ENCODE results near the gene AEBP1.

Gene AEBP1

DNA sequence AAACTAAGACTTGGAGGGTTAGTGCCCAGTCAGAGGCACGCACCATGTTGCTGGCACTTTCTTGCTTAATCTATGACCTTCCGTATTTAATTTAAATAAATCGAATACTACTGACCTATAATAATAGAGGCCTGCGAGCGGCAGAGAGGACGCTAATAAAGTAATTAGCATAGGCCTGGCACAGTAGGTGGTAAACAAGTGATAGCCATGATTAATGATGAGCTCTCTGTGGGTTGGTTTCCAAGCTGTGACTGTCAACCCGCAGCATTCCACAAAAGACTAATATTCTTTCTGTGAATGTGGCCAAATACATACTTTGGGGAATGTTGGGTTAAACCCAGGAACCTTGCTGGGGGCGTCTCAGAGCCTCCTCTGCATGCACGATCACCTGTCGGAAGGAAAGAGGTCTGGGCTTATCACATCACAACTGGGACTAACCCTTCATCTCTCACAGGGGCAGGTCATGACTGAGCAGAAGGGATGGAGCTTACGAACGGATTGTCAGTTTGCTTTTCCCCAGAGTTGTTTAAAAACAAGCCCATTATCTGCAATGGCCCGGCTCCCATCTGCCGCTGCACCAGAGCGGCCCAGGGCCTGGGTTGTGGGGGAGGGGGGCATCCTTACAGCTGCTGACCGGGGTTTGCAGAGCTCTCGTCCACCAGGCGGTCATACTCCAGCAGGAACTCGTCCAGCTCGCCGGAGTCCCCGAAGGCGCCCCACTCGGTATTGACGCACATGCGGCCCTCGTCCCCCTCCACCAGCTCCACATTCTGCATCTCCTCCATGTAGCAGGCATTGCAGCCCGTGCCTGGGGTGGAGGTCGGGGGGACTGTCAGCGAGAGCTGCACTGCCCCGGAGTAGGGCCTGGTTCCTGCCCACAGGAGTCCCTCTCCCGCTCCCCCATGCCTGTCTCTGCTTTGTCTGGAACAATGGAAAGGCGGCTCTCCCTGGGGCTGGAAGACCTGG is 43.2 kb downstream of the AEBP1 start:
- Mint-ChIP-seq H3K9me3 (no peaks in the 10 kb centered on the region), H3K36me3 (ENCODE audit: low read depth) (no peaks in the 10 kb centered on the region)

GRCh38 chr7:44148166-44148565 is 44.0 kb downstream of the AEBP1 start:
- no peak overlapping the region for H3K4me3 Mint-ChIP-seq
- H3K27me3 Mint-ChIP-seq (ENCODE audit: low read depth) = peaks cover 48% of the 10 kb centered on the region
- peak overlapping the region in 2 of 3 experiments; percentile 88 to 92 for H3K27ac Mint-ChIP-seq
- H3K4me1 Mint-ChIP-seq = peaks cover 58% of the 10 kb centered on the region
- no peaks in the 10 kb centered on the region for H3K9me3 Mint-ChIP-seq
- no peaks in the 10 kb centered on the region for H3K36me3 Mint-ChIP-seq (ENCODE audit: low read depth)
- TF ChIP-seq, protein P1, sequence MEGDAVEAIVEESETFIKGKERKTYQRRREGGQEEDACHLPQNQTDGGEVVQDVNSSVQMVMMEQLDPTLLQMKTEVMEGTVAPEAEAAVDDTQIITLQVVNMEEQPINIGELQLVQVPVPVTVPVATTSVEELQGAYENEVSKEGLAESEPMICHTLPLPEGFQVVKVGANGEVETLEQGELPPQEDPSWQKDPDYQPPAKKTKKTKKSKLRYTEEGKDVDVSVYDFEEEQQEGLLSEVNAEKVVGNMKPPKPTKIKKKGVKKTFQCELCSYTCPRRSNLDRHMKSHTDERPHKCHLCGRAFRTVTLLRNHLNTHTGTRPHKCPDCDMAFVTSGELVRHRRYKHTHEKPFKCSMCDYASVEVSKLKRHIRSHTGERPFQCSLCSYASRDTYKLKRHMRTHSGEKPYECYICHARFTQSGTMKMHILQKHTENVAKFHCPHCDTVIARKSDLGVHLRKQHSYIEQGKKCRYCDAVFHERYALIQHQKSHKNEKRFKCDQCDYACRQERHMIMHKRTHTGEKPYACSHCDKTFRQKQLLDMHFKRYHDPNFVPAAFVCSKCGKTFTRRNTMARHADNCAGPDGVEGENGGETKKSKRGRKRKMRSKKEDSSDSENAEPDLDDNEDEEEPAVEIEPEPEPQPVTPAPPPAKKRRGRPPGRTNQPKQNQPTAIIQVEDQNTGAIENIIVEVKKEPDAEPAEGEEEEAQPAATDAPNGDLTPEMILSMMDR (IDR thresholded peaks at IDR 0.05; ENCODE audit: unreplicated experiment in 3 of 3) = no peak

More for the DNA sequence above, 43.2 kb downstream of the AEBP1 start:
- TF ChIP-seq, protein P1 (IDR thresholded peaks at IDR 0.05; ENCODE audit: unreplicated experiment in 3 of 3) = no peak
- peaks cover 48% of the 10 kb centered on the region for H3K27me3 Mint-ChIP-seq (ENCODE audit: low read depth)
- peak overlapping the region in 2 of 3 experiments; percentile 48 to 63 for H3K4me3 Mint-ChIP-seq
- peak overlapping the region; percentile 42 to 88 (median 45) for H3K27ac Mint-ChIP-seq
- H3K4me1 Mint-ChIP-seq = peaks cover 58% of the 10 kb centered on the region

DNA sequence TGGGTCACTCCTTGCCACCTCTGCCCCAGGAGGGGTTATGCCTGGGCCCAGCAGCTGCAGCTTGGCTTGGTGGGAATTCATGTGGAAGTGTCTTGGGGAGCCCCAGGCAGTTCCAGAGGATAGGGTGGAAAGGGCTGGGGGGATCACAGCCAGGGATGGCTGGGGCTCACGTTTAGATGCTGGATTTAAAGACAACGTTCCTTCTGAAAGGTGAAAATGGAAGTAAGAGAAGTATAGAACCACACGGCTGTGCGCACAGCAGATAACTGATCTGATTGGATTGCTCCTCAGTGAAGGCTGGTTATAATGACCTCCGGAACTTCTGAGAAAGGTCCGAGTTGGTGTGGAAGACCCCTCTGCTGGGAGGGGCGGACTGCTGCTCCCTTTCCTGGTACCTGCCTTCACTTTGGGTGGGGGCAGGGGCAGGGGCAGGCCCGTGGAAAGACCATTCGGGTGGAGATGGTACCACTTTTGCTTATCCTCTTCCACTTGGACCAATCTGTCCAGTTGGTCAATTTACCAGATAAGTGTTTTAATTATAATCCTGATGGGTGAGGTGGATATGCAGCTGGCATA is 44.9 kb downstream of the AEBP1 start:
- Mint-ChIP-seq H3K27me3 (ENCODE audit: low read depth) (peaks cover 39% of the 10 kb centered on the region), H3K36me3 (ENCODE audit: low read depth) (no peaks in the 10 kb centered on the region), H3K4me1 (peaks cover 49% of the 10 kb centered on the region), H3K27ac (peak overlapping the region in 2 of 3 experiments; percentile 65 to 92), H3K9me3 (no peaks in the 10 kb centered on the region), H3K4me3 (peak overlapping the region in 1 of 3 experiments; percentile 36)
- TF ChIP-seq, protein P1 (IDR thresholded peaks at IDR 0.05; ENCODE audit: unreplicated experiment in 3 of 3) = no peak

- Mint-ChIP-seq H3K27me3 (ENCODE audit: low read depth) (peaks cover 37% of the 10 kb centered on the region), H3K4me3 (peak overlapping the region in 1 of 3 experiments; percentile 15), H3K36me3 (ENCODE audit: low read depth) (no peaks in the 10 kb centered on the region), H3K9me3 (no peaks in the 10 kb centered on the region), H3K4me1 (peaks cover 48% of the 10 kb centered on the region), H3K27ac (peak overlapping the region; percentile 90 to 92 (median 91))
- TF ChIP-seq, protein P1 (IDR thresholded peaks at IDR 0.05; ENCODE audit: unreplicated experiment in 3 of 3) = no peak
Measured at GRCh38 chr7:44149571-44150465, 45.7 kb downstream of the AEBP1 start.

GRCh38 chr7:44150466-44150832 is 46.3 kb downstream of the AEBP1 start:
- TF ChIP-seq, protein P1 (IDR thresholded peaks at IDR 0.05; ENCODE audit: unreplicated experiment in 3 of 3) = no peak
- peak overlapping the region in 1 of 3 experiments; percentile 15 for H3K4me3 Mint-ChIP-seq
- H3K27ac Mint-ChIP-seq = peak overlapping the region; percentile 90 to 92 (median 91)
- no peaks in the 10 kb centered on the region for H3K9me3 Mint-ChIP-seq
- no peaks in the 10 kb centered on the region for H3K36me3 Mint-ChIP-seq (ENCODE audit: low read depth)
- peaks cover 31% of the 10 kb centered on the region for H3K27me3 Mint-ChIP-seq (ENCODE audit: low read depth)
- peaks cover 48% of the 10 kb centered on the region for H3K4me1 Mint-ChIP-seq
